Activated CD4-positive, alpha-beta T cell treated with anti-CD3 and anti-CD28 coated beads, Interleukin-2, amount 10 ng/mL, durations not matched to agents 7 days and 5 days (primary cell): ENCODE results near the gene FBXO28. TPM values are rescaled to one million over a fixed set of nuclear protein-coding genes. Genes with fewer than 3 reads are reported as not detected.

ENCODE experiments used
- CTCF ChIA-PET: fragments of 350-600 bp; sonication (Branson Sonifier 250); formaldehyde crosslinking; loops from one replicate; lab custom pipeline; 2021; ENCODE audit warnings: antibody characterized with exemption; lab: Charles Lee
- POLR2A ChIA-PET: fragments of 350-600 bp; sonication (Branson Sonifier 250); formaldehyde crosslinking; loops from one replicate; lab custom pipeline; 2021; ENCODE audit warnings: antibody characterized with exemption; lab: Charles Lee
- DNase-seq: peaks from one replicate; pipeline ENCODE4 v3.0.0-alpha.2; 2020
- H3K27ac Mint-ChIP-seq: one replicate; pipeline ENCODE4 v1.8.0; 2021; ENCODE audit warnings: mild to moderate bottlenecking, moderate library complexity, mixed read lengths
- H3K27me3 Mint-ChIP-seq: one replicate; pipeline ENCODE4 v1.8.0; 2021; ENCODE audit warnings: mixed read lengths
- H3K36me3 Mint-ChIP-seq: one replicate; pipeline ENCODE4 v1.8.0; 2021; ENCODE audit warnings: low read depth, mixed read lengths
- H3K4me1 Mint-ChIP-seq: one replicate; pipeline ENCODE4 v1.8.0; 2021; ENCODE audit warnings: mixed read lengths
- H3K4me3 Mint-ChIP-seq: one replicate; pipeline ENCODE4 v1.8.0; 2021; ENCODE audit warnings: mild to moderate bottlenecking, moderate library complexity, mixed read lengths
- H3K9me3 Mint-ChIP-seq: one replicate; pipeline ENCODE4 v1.8.0; 2021; ENCODE audit warnings: mixed read lengths
- total RNA-seq, 2 experiments: library from RNA; stranded (reverse); gene quantifications; one replicate each; pipeline ENCODE4 v1.2.3, GENCODE V29; 2021

Gene FBXO28
- total RNA-seq, 2 experiments from 2014 or later, result 23.3 to 25.1 TPM

DNA sequence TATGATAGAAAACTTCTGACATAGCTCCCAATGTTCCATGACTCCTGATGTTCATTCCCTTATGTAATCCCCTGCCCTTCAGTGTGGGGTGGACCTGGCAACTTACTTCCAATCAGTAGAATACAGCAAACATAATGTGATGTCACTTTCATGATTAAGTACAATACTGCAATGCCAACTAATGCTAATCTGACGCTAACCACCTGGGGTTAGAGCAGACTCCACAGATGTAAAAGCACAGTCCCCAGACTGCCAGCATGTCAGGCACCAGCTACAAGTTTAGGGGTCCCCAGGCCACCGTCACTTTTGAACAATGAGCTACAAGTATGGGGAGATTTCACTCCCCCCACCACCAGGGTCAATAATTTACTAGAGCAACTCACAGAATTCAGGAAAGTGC is 32.3 kb upstream of the FBXO28 start:
- POLR2A ChIA-PET, result no interaction called here
- Mint-ChIP-seq H3K9me3 (no peaks in the 10 kb centered on the region), H3K4me3 (no peak overlapping the region), H3K27ac (no peak overlapping the region), H3K27me3 (peaks cover 19% of the 10 kb centered on the region), H3K36me3 (no peaks in the 10 kb centered on the region), H3K4me1 (no peaks in the 10 kb centered on the region)
- CTCF ChIA-PET, result no interaction called here
- DNase-seq, result no peak

DNA sequence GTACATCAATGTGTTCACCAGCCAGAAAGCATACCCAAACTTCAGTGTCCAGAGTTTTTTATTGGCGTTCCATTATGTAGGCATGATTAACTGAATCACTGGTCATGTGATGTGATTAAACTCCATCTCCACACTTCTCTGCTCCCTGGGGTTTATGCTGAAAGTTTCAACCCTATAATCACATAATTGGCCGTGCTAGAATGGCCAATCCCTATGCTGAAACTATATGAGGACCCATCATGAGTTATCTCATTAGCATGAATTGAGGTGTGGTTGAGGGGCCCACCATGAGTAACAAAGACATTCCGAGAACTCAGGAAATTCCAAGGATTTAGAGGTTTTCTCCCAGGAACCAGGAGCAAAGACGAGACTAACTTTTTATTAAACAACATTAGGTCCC is 31.8 kb upstream of the FBXO28 start:
- no peak overlapping the region for H3K4me3 Mint-ChIP-seq
- POLR2A ChIA-PET, result no interaction called here
- H3K9me3 Mint-ChIP-seq, result no peaks in the 10 kb centered on the region
- DNase-seq, result no peak
- CTCF ChIA-PET, result no interaction called here
- no peaks in the 10 kb centered on the region for H3K36me3 Mint-ChIP-seq
- peaks cover 19% of the 10 kb centered on the region for H3K27me3 Mint-ChIP-seq
- H3K4me1 Mint-ChIP-seq, result no peaks in the 10 kb centered on the region
- no peak overlapping the region for H3K27ac Mint-ChIP-seq

GRCh38 chr1:224084867-224085266 is 29.0 kb upstream of the FBXO28 start:
- POLR2A ChIA-PET, result no interaction called here
- Mint-ChIP-seq H3K4me3 (no peak overlapping the region), H3K4me1 (no peaks in the 10 kb centered on the region), H3K27ac (no peak overlapping the region), H3K36me3 (no peaks in the 10 kb centered on the region), H3K27me3 (peaks cover 22% of the 10 kb centered on the region), H3K9me3 (no peaks in the 10 kb centered on the region)
- CTCF ChIA-PET, result no interaction called here
- no peak for DNase-seq

- Mint-ChIP-seq H3K27ac (no peak overlapping the region), H3K4me1 (no peaks in the 10 kb centered on the region), H3K9me3 (no peaks in the 10 kb centered on the region), H3K4me3 (no peak overlapping the region), H3K27me3 (peaks cover 28% of the 10 kb centered on the region), H3K36me3 (no peaks in the 10 kb centered on the region)
- ChIA-PET POLR2A (no interaction called here), CTCF (no interaction called here)
- DNase-seq, result no peak
Measured at GRCh38 chr1:224085421-224086108, 28.3 kb upstream of the FBXO28 start.

GRCh38 chr1:224087286-224087794 is 26.6 kb upstream of the FBXO28 start:
- Mint-ChIP-seq H3K27ac (no peak overlapping the region), H3K27me3 (peaks cover 27% of the 10 kb centered on the region), H3K36me3 (no peaks in the 10 kb centered on the region), H3K4me3 (no peak overlapping the region), H3K4me1 (no peaks in the 10 kb centered on the region), H3K9me3 (no peaks in the 10 kb centered on the region)
- POLR2A ChIA-PET, result no interaction called here
- DNase-seq, result no peak
- CTCF ChIA-PET, result interaction anchor here (0.7 kb wide), 1 partner anchor 96 kb away, joined by 5 read pairs; the partner anchor contains the start of gene DEGS1

- no peaks in the 10 kb centered on the region for H3K36me3 Mint-ChIP-seq
Measured at GRCh38 chr1:224089583-224089982, 24.3 kb upstream of the FBXO28 start.

GRCh38 chr1:224090116-224090515 is 23.8 kb upstream of the FBXO28 start:
- Mint-ChIP-seq H3K4me3 (no peak overlapping the region), H3K27ac (no peak overlapping the region), H3K27me3 (peaks cover 27% of the 10 kb centered on the region), H3K36me3 (no peaks in the 10 kb centered on the region), H3K4me1 (no peaks in the 10 kb centered on the region), H3K9me3 (no peaks in the 10 kb centered on the region)
- DNase-seq, result no peak
- CTCF ChIA-PET, result no interaction called here
- POLR2A ChIA-PET, result no interaction called here

More at GRCh38 chr1:224089583-224089982, 24.3 kb upstream of the FBXO28 start:
- CTCF ChIA-PET, result no interaction called here
- no peak overlapping the region for H3K4me3 Mint-ChIP-seq
- H3K9me3 Mint-ChIP-seq, result no peaks in the 10 kb centered on the region
- DNase-seq, result no peak
- POLR2A ChIA-PET, result no interaction called here
- peaks cover 27% of the 10 kb centered on the region for H3K27me3 Mint-ChIP-seq
- no peak overlapping the region for H3K27ac Mint-ChIP-seq
- H3K4me1 Mint-ChIP-seq, result no peaks in the 10 kb centered on the region

DNA sequence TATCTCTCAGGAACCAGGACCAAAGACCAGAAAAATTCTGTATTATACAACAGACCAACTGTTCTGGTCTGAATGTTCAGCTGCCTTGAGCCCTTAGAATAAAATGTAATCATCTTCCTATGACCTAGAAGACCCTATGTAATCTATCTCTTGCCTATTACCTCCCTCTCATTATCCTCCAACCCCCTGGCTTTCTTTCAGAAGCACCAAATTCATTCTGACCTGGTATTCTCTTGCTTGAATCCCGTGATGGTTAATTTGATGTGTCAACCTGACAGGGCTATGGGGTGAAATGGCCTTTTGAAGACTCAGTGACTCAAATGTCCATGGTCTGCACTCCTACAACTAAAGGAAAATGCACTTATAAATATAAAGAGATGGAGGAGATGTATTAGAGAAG is 21.8 kb upstream of the FBXO28 start:
- H3K27me3 Mint-ChIP-seq, result peaks cover 35% of the 10 kb centered on the region
- DNase-seq, result no peak
- H3K4me1 Mint-ChIP-seq, result no peaks in the 10 kb centered on the region
- POLR2A ChIA-PET, result no interaction called here
- CTCF ChIA-PET, result no interaction called here
- no peaks in the 10 kb centered on the region for H3K9me3 Mint-ChIP-seq
- H3K4me3 Mint-ChIP-seq, result no peak overlapping the region
- no peak overlapping the region for H3K27ac Mint-ChIP-seq
- H3K36me3 Mint-ChIP-seq, result no peaks in the 10 kb centered on the region

- Mint-ChIP-seq H3K9me3 (no peaks in the 10 kb centered on the region), H3K4me3 (no peak overlapping the region), H3K36me3 (no peaks in the 10 kb centered on the region), H3K4me1 (no peaks in the 10 kb centered on the region), H3K27ac (no peak overlapping the region), H3K27me3 (peaks cover 32% of the 10 kb centered on the region)
- ChIA-PET CTCF (no interaction called here), POLR2A (no interaction called here)
- DNase-seq, result no peak
Measured at GRCh38 chr1:224092601-224093000, 21.3 kb upstream of the FBXO28 start.

DNA sequence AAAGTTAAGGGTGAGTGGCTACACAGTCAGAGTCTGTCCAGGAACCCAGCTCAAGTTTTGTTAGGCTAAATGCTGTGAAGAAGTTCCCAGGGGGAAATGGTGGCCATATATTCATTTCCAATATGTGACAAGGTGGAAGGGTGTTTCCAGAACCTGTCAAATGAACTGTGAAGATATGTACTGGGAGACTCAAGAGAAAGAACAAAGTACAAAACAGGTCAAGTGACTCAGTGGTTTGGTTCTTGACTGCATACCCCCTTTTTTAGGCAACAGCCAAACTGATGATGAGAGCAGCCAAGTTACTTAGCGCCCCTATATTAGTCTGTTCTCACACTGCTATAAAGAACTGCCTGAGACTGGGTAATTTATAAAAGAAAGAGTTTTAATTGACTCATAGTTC is 18.6 kb upstream of the FBXO28 start:
- Mint-ChIP-seq H3K27ac (no peak overlapping the region), H3K4me3 (no peak overlapping the region), H3K9me3 (no peaks in the 10 kb centered on the region), H3K27me3 (peaks cover 20% of the 10 kb centered on the region), H3K36me3 (no peaks in the 10 kb centered on the region), H3K4me1 (no peaks in the 10 kb centered on the region)
- CTCF ChIA-PET, result interaction anchor here (0.8 kb wide), 1 partner anchor 12 kb away, joined by 3 read pairs; no protein-coding TSS in a partner anchor
- POLR2A ChIA-PET, result no interaction called here
- DNase-seq, result no peak

DNA sequence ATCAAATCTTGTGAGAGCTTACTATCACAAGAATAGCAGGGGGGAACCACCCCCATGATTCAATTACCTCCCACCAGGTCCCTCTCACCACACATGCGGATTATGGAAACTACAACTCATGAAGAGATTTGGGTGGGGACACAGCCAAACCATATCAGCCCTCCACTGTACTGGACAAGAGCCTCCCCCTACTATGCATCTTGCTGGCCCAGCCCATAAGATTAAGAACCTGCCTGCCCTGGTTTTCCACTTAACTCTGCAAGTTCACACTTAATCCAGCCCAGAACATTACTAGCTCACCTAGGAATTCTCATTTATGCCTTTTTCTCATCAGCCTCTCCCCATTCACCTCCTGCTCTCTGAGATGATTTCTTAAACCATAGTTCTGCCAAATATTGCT is 18.0 kb upstream of the FBXO28 start:
- no peak for DNase-seq
- Mint-ChIP-seq H3K27me3 (peaks cover 18% of the 10 kb centered on the region), H3K36me3 (no peaks in the 10 kb centered on the region), H3K4me1 (no peaks in the 10 kb centered on the region), H3K9me3 (no peaks in the 10 kb centered on the region), H3K27ac (no peak overlapping the region), H3K4me3 (no peak overlapping the region)
- ChIA-PET CTCF (interaction anchor here (0.8 to 1.0 kb wide), 2 partner anchors 12 kb away, joined by 3 to 4 read pairs; no protein-coding TSS in a partner anchor), POLR2A (no interaction called here)

GRCh38 chr1:224096773-224097172 is 17.1 kb upstream of the FBXO28 start:
- Mint-ChIP-seq H3K36me3 (no peaks in the 10 kb centered on the region), H3K27ac (no peak overlapping the region), H3K4me1 (no peaks in the 10 kb centered on the region), H3K4me3 (no peak overlapping the region), H3K9me3 (no peaks in the 10 kb centered on the region), H3K27me3 (peaks cover 15% of the 10 kb centered on the region)
- CTCF ChIA-PET, result interaction anchor here (0.6 to 1.0 kb wide), 2 partner anchors 11 to 479 kb away, joined by 4 to 6 read pairs; no protein-coding TSS in a partner anchor
- DNase-seq, result no peak
- POLR2A ChIA-PET, result no interaction called here

- CTCF ChIA-PET, result interaction anchor here (0.6 to 1.0 kb wide), 2 partner anchors 331 to 332 kb away, joined by 3 to 5 read pairs; no protein-coding TSS in a partner anchor
- POLR2A ChIA-PET, result no interaction called here
- no peaks in the 10 kb centered on the region for H3K9me3 Mint-ChIP-seq
- H3K36me3 Mint-ChIP-seq, result no peaks in the 10 kb centered on the region
- peaks cover 16% of the 10 kb centered on the region for H3K27me3 Mint-ChIP-seq
- no peak for DNase-seq
- no peak overlapping the region for H3K27ac Mint-ChIP-seq
- no peak overlapping the region for H3K4me3 Mint-ChIP-seq
- H3K4me1 Mint-ChIP-seq, result no peaks in the 10 kb centered on the region
Measured at GRCh38 chr1:224098007-224098406, 15.9 kb upstream of the FBXO28 start.
